Prostate gland (tissue), 2 donors: ENCODE results near the gene ZNF569.

Experiments
- CTCF ChIP-seq, 4 experiments: fragments of 200-600 bp in 2 of 4; fragments of 450-650 bp in 2 of 4; sonication (generic) in 2 of 4; IDR thresholded peaks; 1 replicate in 3 of 4; 2 replicates in 1 of 4; pipeline ENCODE4 v1.5.1; 2016 to 2019; ENCODE audit warnings: antibody characterized with exemption in 4 of 4, mild to moderate bottlenecking in 2 of 4, moderate library complexity in 2 of 4
- POLR2AphosphoS5 ChIP-seq: sonication (generic); formaldehyde crosslinking; IDR thresholded peaks from one replicate; pipeline ENCODE4 v1.6.1; 2017; ENCODE audit warnings: antibody characterized with exemption

DNA sequence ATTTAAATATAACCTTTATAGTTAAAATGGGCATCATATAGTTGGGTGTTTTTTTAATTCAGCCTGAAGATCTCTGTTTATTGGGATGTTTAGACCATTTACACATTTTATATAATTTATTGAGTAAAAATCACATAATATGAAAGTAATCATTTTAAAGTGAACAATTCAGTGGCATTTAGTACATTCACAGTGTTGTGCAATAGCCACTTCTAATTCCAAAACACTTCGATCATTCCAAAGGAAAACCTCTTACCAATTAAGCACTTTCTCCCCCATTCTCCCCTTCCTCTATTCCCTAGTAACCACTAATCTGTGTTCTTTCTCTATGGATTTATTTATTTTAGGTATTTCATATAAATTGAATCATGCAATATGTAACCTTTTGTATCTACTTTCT lies 66.2 kb downstream of the ZNF569 start:
- TF ChIP-seq CTCF (IDR thresholded peaks at IDR 0.05) = no peak
- no peak for TF ChIP-seq POLR2AphosphoS5
